ENCODE results near the gene MPG.

The MPG gene

DNA sequence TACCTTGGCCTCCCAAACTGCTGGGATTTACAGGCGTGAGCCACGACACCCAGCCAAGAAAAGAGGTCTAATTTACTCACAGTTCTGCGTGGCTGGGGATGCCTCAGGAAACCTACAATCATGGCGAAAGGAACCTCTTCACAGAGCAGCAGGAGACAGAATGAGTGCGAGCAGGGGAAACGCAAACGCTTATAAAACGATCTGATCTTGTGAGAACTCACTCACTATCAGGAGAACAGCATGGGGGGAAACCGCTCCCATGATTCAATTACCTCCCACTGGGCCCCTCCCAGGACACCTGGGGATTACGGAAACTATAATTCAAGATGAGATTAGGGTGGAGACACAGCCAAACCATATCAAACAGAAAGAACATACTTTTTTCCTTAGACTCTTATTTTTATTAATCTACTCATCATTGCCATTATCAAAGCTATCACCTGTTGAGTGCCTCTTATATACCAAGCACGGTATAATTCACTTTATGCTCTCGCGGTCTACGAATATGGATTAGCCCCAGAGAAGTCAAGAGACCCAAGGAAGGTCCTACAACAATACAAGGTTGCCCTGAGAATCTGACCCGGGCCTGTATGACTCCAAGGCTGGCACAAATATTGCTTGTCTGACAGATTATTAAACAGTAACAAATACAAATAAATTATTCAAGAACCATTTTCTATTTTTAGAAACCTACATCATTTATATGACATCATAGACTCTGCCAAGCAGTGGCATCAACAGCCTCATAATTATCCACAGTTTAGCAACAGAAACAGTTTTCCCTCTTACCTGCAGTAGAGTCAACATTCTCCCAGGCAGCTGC lies 27.0 kb upstream of the MPG start:
- DNase-seq (ENCODE audit: low read depth in 2 of 2), result no peak

DNA sequence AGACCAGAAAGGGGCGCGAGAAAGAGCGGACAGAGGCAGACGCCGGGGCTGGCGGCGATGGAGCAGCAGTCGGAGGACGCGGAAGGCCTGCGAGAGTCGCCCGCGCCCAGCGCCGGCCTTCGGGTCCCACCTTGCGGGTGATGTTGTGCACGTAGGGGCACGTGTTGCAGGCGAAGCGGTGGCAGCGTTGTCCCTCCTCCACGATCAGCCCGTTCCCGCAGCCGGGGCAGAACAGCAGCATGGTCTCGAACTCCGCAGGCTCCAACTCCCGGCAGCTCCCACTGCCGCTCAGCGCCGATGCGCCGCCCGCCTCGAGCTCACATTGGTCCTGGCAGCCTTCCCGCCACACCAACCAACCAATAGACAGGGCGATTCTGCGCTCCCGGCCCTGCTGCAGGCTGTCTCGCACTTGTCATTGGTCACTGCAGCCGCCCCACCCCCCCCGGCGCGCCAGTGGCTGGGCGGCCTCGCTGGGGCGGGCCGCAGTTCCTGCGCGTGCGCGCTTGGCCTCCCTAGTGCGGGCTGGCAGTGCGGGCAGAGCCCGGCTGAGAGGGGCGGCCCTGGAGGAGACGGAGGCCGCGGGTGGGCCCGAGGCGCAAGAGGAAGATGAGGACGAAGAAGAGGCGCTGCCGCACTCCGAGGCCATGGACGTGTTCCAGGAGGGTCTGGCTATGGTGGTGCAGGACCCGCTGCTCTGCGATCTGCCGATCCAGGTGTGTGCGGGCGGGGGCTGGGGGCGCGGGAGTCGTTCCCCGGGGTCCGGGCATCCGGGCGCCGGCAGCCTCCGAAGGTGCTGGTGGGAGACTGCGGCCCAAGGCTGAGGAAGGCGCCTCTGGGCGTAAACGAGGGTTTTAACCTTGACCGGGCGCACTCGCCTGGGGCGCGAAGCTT lies 24.4 kb upstream of the MPG start, which contains the start of the genes POLR3K and SNRNP25:
Gene POLR3K, minus strand, starts transcription at position 263 of the 891 bp plus-strand sequence. Its CDS starts 22 bp downstream, at position 241.
Gene SNRNP25, plus strand, starts transcription at position 483 of the 891 bp plus-strand sequence. Its CDS starts 189 bp downstream, at position 672.
- peak; percentile 96 for DNase-seq (ENCODE audit: low read depth in 2 of 2)

DNA sequence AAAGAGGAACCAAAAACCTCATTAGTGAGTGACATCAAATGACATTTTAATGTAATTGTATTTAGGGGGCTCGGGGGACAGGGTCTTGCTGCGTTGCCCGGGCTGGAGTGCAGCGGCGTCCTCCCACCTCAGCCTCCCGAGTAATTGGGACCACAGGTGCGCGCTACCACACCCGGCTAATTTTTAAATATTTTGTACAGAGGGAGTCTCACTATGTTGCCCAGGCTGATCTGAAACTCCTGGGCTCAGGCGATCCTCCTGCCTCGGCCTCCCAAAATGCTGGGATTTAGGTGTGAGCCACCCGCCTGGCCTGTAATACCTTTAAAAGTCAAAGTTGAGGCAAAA lies 23.8 kb upstream of the MPG start:
- DNase-seq (ENCODE audit: low read depth in 2 of 2), result no peak

DNA sequence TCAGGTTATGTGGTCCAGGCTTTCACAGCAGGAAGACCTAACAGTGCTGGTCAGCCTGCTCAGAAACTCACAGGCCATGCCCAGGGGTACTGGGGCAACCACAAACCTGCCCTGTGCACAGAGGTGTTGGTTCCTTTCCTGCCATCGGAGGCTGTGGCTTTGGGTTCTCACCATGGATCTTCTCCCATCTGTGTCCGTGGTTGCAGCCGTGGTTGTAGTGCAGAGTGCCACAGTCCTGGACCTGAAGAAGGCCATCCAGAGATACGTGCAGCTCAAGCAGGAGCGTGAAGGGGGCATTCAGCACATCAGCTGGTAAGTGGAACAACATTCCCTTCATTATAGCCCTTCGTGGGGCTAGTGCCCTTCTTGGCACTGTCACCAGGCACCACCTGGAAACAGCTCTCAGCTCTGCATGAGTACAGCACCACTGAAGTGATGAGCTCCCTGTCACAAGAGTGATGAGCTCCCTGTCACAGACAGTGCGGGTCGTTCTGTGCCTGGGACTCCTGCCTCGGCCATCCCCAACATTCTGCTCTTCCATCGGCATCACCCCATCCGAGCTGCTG lies 22.4 kb upstream of the MPG start:
- DNase-seq (ENCODE audit: low read depth in 2 of 2), result no peak

DNA sequence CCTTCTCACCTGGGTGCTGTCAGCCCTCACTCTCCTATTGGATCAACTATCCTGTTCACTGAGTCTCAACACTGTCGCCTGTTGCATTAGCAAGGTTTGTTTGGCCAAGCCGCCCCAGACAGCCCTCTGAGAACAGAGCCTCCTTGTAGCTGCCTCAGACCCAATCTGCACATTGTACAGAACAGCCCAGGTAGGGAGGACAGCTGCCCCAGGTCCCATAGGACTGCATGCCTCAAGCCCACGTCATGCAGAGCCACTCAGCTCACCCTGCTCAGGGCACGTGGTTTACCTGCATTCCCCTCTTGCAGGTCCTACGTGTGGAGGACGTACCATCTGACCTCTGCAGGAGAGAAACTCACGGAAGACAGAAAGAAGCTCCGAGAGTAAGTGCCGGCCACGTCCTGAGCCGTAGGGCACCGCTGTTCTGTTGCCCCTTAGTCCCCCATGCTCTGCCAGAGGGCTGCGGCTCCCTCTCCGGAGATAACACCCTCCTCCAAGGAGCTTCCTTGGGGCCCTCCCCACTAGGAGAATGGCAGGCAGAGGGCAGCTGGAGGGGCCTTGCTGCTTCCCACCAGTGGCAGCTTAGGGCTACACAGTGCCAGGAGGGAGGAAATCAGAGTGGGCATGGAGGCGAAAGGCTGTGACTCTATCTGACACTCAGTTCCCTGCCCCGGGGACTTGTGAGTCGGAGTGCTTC lies 21.6 kb upstream of the MPG start:
- DNase-seq (ENCODE audit: low read depth in 2 of 2), result no peak

DNA sequence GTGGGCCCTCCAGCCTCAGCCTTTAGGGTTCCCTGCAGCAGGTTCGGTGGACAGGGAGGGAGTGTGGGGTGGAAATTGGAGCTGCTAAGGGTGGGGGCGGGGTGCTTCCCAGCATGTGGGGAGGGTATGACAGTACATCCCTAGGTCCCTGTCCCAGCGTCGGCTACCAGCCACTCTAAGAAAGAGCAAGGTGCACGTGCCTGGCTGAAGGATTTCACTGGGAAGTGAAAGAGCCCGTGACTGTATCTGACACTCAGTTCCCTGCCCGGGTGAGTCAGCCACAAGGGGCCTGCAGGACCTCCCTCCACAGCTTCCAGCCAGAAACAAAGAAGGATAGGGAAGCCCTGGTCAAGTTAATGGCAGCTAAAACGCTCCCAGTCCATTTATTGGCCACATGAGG lies 20.3 kb upstream of the MPG start:
- no peak for DNase-seq (ENCODE audit: low read depth in 2 of 2)

DNA sequence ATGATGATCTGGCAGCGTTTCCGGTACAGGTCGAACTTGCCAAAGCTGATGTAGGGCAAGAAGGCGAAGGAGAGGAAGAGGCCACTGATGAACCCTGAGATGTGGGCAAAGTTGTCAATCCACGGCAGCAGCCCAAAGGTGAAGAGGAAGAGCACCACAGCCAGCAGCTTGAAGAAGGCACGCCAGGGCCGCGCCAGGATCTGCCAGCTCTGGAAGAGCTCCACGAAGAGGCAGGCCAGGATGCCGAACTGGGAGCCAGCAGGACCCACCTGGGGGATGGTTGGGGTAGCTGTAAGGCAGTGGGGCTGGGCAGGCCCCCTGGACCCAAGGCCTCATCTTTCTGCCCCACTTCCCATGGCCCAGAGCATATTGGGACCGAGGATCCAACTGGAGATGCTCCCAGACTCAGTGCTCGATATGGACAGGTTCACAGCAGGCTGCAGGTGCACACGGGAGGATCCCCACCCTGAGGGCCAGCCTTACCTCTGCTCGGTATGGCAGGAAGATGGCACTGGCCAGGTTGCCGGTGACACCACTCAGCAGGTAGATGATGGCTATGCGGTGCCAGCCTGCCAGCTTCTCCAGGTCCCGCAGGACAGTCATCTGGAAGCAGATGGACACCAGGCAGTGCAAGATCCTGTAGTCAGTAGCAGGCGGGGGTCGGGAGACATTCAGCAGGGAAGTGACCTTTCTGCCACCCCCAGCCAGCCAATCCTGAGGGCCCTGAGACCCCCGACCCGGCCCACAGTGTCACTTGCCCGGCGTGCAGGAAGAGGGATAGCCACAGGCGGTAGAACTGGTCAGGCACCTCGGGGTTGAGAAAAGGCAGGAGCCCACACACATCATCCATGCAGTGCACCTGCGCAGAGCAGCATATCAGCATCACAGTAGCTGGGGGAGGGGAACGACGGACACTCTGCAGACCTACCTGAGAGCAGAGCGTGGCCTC lies 19.3 kb upstream of the MPG start:
- no peak for DNase-seq (ENCODE audit: low read depth in 2 of 2)

DNA sequence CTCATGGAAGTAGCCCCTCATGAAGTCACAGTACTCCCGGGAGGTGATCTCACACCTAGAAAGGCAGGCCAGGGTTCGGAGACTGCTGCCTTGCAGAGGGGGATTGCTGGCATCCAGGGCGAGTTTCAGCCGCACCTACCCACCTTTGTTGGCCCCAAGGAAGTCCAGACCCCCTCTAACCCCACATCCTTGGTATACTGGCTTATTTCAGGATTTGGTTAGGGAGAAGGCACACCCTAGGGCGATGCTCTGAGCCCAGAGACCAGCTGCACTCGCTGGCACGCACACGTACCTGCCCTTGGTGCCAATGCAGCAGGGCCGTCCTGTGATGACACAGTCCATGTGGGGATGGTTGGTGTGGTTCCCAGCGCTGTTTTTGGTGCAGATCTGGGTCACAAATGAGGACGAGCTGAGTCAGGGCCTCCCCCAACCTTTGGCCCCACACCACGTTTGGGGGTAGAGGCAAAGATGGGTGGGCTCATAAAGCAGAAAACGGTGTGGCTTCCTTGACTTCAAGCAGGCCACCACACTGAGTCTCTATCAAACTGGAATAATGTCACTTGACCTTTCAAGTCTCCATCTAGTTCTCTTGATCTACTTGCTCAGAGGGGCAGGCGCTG lies 18.5 kb upstream of the MPG start:
- DNase-seq (ENCODE audit: low read depth in 2 of 2), result no peak

DNA sequence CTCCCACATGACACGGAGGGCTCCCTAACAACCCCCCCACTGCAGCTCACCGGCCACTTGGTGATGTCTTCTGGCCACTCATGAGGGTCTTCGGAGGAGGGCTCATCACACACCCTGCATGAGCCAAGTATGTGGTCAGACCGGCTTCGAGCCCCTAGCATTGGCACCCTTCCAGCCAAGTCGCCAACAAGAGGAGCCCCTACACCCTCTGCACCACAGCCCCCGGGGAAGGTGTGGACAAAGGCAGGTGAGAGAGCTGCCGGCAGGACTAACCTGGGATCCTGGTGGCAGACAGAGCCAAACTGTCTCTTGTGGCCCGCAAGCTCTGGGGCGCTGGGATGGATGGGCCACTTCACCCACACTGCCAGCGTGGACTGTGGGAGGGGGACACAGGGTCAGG lies 17.9 kb upstream of the MPG start:
- no peak for DNase-seq (ENCODE audit: low read depth in 2 of 2)

DNA sequence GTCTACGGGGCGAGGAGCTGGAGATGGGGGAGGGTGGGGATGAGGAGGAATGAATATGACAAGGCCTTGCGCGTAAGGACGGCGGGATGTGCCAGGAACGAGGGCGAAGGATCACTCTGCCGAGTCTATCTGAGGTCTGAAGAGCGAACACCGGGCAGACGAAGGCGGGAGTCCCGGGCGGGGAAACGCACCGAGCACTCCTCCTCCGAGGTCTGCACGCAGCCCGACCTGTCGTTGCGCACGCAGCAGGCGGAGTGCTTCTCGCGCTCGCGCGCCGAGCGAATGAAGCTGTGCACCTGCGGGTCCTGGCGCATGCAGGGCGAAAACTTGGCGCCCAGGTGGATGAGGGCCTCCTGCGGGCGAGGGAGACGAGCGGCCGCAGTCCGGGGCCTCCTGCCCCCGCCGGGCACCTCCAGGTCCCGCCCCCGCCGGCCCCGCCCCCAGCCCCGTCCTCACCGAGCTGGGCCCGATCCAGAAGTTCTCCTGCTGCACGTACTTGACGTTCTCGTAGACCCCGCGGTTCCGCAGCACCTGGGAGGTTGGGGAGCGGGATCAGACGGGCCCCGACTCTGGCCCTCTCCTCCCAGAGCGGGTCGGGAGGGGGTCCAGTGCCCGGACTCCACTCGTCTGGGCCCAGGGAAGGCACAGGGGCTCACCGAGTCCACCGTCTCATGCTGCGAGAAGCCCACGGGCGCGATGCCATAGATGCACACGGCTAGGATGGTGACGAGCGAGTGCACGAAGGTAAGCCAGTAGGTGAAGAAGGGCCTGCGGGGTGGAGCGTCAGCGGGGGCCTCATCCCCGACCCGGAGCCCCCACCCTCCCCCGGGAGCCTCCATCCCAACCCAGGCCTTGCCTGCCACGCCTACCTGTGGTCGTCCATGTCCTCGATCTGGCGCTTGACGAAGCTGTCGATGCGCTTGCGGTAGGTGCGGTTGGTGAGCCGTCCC lies 16.8 kb upstream of the MPG start:
- DNase-seq (ENCODE audit: low read depth in 2 of 2), result no peak

DNA sequence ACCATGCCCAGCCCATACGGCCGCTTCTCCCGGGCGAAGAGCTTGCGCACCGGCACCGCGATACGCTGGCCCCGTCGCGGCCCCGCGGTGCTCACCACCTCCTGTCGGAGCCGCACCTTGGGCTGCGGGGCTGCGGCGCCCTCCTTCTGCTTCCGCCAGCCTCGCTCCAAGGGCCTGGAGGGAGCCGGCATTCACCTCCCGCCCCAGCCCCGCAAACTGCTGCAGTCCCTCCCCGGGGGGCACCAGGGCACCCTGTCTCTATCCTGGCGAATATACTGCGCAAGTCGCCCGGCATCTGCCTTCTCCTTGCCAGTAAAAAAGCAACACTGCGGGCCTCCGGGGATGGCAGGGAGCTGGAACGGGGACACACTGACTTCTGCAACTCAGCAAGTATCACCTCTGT lies 16.1 kb upstream of the MPG start:
- DNase-seq (ENCODE audit: low read depth in 2 of 2), result no peak

DNA sequence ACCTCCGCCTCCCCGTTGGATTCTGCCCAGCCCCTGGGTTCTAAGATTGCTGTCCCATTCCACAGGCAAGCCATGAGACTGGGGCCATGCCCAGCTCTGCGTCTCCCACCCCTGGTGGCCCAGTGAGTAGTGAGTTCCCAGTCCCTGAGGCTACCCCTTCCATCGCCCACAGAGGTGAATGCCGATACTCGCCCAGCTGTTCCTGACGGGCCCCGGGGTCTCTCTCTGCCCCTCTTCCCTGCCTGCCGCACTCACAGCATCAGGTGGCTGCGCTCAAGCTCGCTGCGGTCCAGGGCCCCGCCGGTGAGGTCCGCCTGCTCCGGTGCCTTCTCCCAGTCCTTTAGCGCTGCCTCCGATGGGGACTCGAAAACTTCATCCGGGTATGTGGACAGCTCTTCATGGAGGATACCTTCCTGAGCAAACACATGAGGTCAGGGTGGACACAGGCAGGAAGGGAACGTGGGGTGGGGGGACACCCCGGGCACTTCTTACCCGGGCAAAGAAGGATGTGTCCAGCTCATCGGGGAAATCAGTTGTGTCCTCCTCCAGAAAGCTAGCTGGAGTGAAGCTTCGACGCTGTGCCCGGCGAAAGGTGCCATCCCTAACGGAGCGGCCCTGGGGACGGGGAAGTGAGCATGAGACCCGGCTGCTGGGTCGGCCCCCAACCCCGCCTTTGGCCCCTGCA lies 15.6 kb upstream of the MPG start:
- DNase-seq (ENCODE audit: low read depth in 2 of 2), result no peak

DNA sequence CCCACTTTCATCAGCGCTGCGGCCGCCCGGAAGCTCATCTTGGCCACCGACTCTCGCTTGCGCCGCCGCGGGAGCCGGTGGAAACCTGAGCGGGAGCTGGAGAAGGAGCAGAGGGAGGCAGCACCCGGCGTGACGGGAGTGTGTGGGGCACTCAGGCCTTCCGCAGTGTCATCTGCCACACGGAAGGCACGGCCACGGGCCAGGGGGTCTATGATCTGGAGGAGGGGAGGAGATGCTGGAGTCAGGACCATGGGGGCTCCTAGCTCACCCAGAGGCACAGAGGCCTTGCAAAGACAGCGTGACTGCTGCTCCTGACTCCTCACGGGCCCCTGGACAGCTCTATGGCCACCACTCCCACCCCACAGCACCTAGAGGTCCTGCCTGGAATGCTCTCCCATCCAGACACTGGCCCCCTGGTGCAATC lies 15.0 kb upstream of the MPG start:
- DNase-seq (ENCODE audit: low read depth in 2 of 2), result no peak

DNA sequence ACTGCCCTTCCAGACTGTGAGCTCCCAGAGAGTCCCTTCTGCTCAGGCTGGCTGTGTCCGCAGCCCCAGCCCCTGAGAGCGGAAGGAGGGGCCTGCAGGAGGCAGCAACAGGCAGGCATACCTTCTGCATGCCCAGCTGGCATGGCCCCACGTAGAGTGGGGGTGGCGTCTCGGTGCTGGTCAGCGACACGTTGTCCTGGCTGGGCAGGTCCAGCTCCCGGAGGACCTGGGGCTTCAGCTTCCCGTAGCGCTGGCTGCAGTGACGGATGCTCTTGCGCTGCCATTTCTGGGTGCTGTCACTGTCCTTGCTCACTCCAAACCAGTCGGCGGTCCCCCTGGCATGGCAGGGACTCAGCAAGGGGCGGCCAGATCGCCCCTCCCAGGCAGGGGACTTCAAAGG lies 14.6 kb upstream of the MPG start:
- DNase-seq (ENCODE audit: low read depth in 2 of 2), result no peak

DNA sequence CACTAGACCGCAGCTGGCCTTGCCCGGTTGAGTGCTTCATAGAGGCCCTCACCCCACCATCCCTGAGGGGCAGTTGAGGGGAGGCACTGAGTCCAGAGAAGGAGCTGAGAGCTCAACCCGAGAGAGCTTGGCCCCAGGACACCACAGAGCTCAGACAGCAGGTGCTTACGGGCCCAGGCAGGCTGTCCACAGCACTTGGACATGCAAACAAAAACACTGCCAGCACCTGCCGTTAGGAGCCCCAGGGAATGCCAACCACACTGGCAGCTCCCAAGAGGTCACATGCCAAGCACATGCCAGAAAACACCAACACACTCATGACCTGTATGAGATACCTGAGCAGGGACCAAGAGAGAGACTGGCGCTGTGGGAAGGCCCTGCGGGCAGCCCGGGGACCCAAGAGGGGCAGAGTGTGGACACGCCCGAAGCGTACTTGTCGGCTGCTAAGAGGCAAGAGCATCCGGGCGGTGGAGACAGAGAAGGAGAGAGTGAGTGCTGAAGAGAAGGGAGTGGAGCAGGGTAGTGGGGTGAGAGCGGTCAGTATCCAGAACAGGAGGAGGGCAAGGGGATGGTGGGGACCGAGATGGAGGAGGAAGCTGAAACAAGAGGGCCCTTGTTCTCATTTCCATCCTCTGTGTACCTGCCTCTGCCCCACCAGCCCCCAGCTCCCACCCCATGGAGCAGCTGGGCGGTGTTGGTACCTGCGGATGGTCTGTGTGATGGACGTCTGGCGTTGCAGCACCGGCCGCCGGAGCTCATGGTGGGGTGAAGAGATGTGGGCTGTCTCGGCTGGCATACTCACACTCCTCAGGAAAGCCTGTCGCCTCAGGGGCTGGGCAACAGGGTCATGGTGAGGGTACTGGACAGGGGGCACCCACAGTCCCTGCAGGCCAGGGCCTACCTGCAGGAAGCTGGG lies 13.8 kb upstream of the MPG start:
- no peak for DNase-seq (ENCODE audit: low read depth in 2 of 2)

DNA sequence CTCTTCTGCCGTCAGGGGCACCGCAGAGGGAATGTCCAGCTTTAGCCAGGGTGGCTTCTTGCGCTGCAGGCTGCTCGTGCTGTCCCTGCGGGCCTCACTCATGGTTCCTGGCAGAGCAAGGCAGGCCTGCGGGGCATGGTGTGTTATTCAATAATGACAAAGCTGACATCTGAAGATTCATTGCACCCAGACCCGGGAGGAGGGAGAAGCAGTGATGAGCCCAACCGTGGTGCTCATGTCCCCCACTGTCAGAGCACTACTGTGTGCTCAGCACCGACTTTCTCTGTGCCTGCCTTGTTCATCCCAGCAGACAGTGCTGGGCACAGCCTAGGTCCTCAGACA lies 13.1 kb upstream of the MPG start:
- DNase-seq (ENCODE audit: low read depth in 2 of 2), result no peak

DNA sequence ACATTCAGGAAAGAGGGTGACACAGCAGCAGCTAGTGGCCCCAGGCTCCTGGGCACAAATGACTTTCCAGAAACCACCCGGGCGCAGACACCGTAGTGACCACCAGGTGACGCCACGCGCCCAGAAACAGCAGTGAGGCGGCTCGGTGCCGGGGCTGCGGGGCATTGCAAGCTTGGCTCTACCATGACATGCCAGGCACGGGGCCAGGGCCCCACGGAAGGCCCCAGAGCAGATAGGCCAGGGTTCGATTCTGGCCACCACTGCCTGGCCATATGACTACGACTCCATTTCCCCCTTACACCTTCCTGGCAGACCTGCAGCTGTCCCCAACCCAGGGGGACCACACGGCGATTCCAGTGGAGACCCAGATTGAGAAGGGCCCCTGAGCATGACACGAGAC lies 12.3 kb upstream of the MPG start:
- DNase-seq (ENCODE audit: low read depth in 2 of 2), result no peak

Measured in fibroblast of skin of left biceps (primary cell).